DND-41 (cell line): ENCODE results near the gene FHL2.

ENCODE experiments used
- ATAC-seq: fragments of 200-7000 bp; cut with Tn5 transposase; 3 replicates; pipeline ENCODE4 v1.9.1; 2021; ENCODE audit warnings: low read depth; ENCODE audit not compliant: insufficient read depth
- DNase-seq: peaks from one replicate; pipeline ENCODE4 v3.0.0-alpha.2; 2020
- H2AFZ ChIP-seq: 2 replicates; pipeline ENCODE4 v1.6.0; 2012; ENCODE audit warnings: low read depth, low read length
- H3K27ac ChIP-seq: 2 replicates; pipeline ENCODE4 v1.5.1; 2012; ENCODE audit warnings: low read length, inconsistent platforms
- H3K27me3 ChIP-seq: fragments of 200-600 bp; sonication (generic); 2 replicates; pipeline ENCODE4 v1.6.0; 2012; ENCODE audit warnings: low read length, mild to moderate bottlenecking, inconsistent platforms; ENCODE audit not compliant: insufficient read depth, poor library complexity
- H3K36me3 ChIP-seq: 2 replicates; pipeline ENCODE4 v1.5.1; 2012; ENCODE audit warnings: low read length, inconsistent platforms; ENCODE audit not compliant: insufficient read depth
- H3K4me1 ChIP-seq: 2 replicates; pipeline ENCODE4 v1.5.1; 2012; ENCODE audit warnings: mild to moderate bottlenecking, low read length; ENCODE audit not compliant: insufficient read depth
- H3K4me2 ChIP-seq: 2 replicates; pipeline ENCODE4 v1.6.0; 2012; ENCODE audit warnings: mild to moderate bottlenecking, moderate library complexity, low read length, inconsistent platforms; ENCODE audit not compliant: insufficient read depth
- H3K4me3 ChIP-seq, 2 experiments: fragments of 200-600 bp in 1 of 2; shearing (Covaris generic) in 1 of 2; 2 replicates each; pipeline ENCODE4 v1.5.1; 2012 to 2016; ENCODE audit warnings: inconsistent platforms in 2 of 2, low read length in 2 of 2, mild to moderate bottlenecking in 2 of 2, low read depth in 1 of 2, moderate library complexity in 1 of 2
- H3K79me2 ChIP-seq: 2 replicates; pipeline ENCODE4 v1.6.0; 2012; ENCODE audit warnings: low read length, inconsistent platforms; ENCODE audit not compliant: insufficient read depth
- H3K9ac ChIP-seq: 2 replicates; pipeline ENCODE4 v1.6.0; 2012; ENCODE audit warnings: low read depth, mild to moderate bottlenecking, inconsistent platforms, low read length, moderate library complexity
- H3K9me3 ChIP-seq: 2 replicates; pipeline ENCODE4 v1.5.1; 2012; ENCODE audit warnings: low read length, moderate library complexity, mild to moderate bottlenecking, inconsistent platforms; ENCODE audit not compliant: insufficient read depth, severe bottlenecking
- H4K20me1 ChIP-seq: 2 replicates; pipeline ENCODE4 v1.6.0; 2012; ENCODE audit warnings: low read length; ENCODE audit not compliant: insufficient read depth
- CTCF ChIP-seq: IDR thresholded peaks from 2 replicates; pipeline ENCODE4 v1.5.1; 2012; ENCODE audit warnings: borderline replicate concordance, low read length, moderate library complexity, mild to moderate bottlenecking; ENCODE audit not compliant: poor library complexity, severe bottlenecking; ENCODE audit errors: extremely low read depth
- EZH2 ChIP-seq: IDR thresholded peaks from 3 replicates; pipeline ENCODE4 v1.6.1; 2012; ENCODE audit warnings: borderline replicate concordance, low read depth, mild to moderate bottlenecking, moderate library complexity, low read length, inconsistent platforms; ENCODE audit not compliant: severe bottlenecking

FHL2 gene

GRCh38 chr2:105335469-105335868, 63.4 kb downstream of the FHL2 start:
- no peak for TF ChIP-seq EZH2
- TF ChIP-seq CTCF: no peak
- Histone ChIP-seq H3K9me3 (no peaks in the 10 kb centered on the region), H3K27ac (no peak overlapping the region), H3K9ac (no peak overlapping the region), H3K4me3 (no peak overlapping the region), H3K4me2 (no peak overlapping the region; the same call in 1 of the 2 replicates), H3K36me3 (peaks cover 20% of the 10 kb centered on the region; the same call in 1 of the 2 replicates), H3K27me3 (no peaks in the 10 kb centered on the region), H2AFZ (no peak overlapping the region), H3K4me1 (peaks cover 41% of the 10 kb centered on the region), H4K20me1 (peaks cover 9% of the 10 kb centered on the region; the same call in 1 of the 2 replicates), H3K79me2 (peaks cover 42% of the 10 kb centered on the region)
- DNase-seq (no peak), ATAC-seq (no peak)

GRCh38 chr2:105334211-105334610, 64.6 kb downstream of the FHL2 start:
- H2AFZ ChIP-seq: no peak overlapping the region
- no peak overlapping the region for H3K4me2 ChIP-seq
- H4K20me1 ChIP-seq: peaks cover 4% of the 10 kb centered on the region; the same call in 1 of the 2 replicates

GRCh38 chr2:105330681-105331375, 68.0 kb downstream of the FHL2 start:
- DNase-seq (no peak), ATAC-seq (no peak)
- Histone ChIP-seq H2AFZ (peak overlapping the region; percentile 94), H3K9ac (peak overlapping the region; percentile 99; the same call in 1 of the 2 replicates), H4K20me1 (no peaks in the 10 kb centered on the region), H3K4me3 (peak overlapping the region in 1 of 2 experiments; percentile 86; a peak in 2 of 4 replicates), H3K27me3 (no peaks in the 10 kb centered on the region), H3K79me2 (peaks cover 44% of the 10 kb centered on the region), H3K36me3 (peaks cover 10% of the 10 kb centered on the region; the same call in 1 of the 2 replicates), H3K9me3 (no peaks in the 10 kb centered on the region), H3K4me2 (peak overlapping the region; percentile 95), H3K27ac (no peak overlapping the region; the same call in 1 of the 2 replicates), H3K4me1 (peaks cover 28% of the 10 kb centered on the region)
- TF ChIP-seq EZH2 (no peak), CTCF (no peak)

More at GRCh38 chr2:105334211-105334610, 64.6 kb downstream of the FHL2 start:
- Histone ChIP-seq H3K79me2 (peaks cover 40% of the 10 kb centered on the region), H3K9me3 (no peaks in the 10 kb centered on the region), H3K27me3 (no peaks in the 10 kb centered on the region), H3K9ac (no peak overlapping the region), H3K4me1 (peaks cover 38% of the 10 kb centered on the region), H3K36me3 (peaks cover 10% of the 10 kb centered on the region; the same call in 1 of the 2 replicates), H3K27ac (no peak overlapping the region), H3K4me3 (no peak overlapping the region)
- TF ChIP-seq EZH2 (no peak), CTCF (no peak)
- DNase-seq (no peak), ATAC-seq (no peak)
